Tibial artery (tissue), 4 donors: ENCODE results near the gene JPH4.

ENCODE experiments used
- DNase-seq, 2 donors: peaks; one replicate each; pipeline ENCODE4 v3.0.0-alpha.2; 2019
- H3K27ac ChIP-seq, 2 donors: fragments of 200-600 bp; sonication (generic) in 1 of 2; 1 replicate in 1 of 2; 2 replicates in 1 of 2; pipeline ENCODE4 v1.5.1; 2018 to 2019; ENCODE audit warnings: mild to moderate bottlenecking in 1 of 2
- H3K27me3 ChIP-seq, 2 donors: fragments of 200-600 bp; sonication (generic) in 1 of 2; one replicate each; pipeline versions ENCODE4 v1.5.1 to v1.6.0; 2016 to 2019
- H3K36me3 ChIP-seq, 3 donors: fragments of 200-600 bp; sonication (generic) in 2 of 3; one replicate each; pipeline ENCODE4 v1.5.1; 2016 to 2019; ENCODE audit warnings: mild to moderate bottlenecking in 2 of 3
- H3K4me1 ChIP-seq, 4 donors: fragments of 200-600 bp; sonication (generic) in 2 of 4; 1 replicate in 3 of 4; 2 replicates in 1 of 4; pipeline ENCODE4 v1.5.1; 2016 to 2019
- H3K4me3 ChIP-seq, 2 donors: fragments of 200-600 bp; sonication (generic) in 1 of 2; 1 replicate in 1 of 2; 2 replicates in 1 of 2; pipeline ENCODE4 v1.5.1; 2018 to 2019; ENCODE audit warnings: mild to moderate bottlenecking in 2 of 2
- H3K9me3 ChIP-seq, 3 donors: fragments of 200-600 bp; sonication (generic) in 1 of 3; one replicate each; pipeline ENCODE4 v1.5.1; 2016 to 2019
- CTCF ChIP-seq, 2 experiments: fragments of 200-600 bp in 1 of 2; fragments of 450-650 bp in 1 of 2; IDR thresholded peaks; one replicate each; pipeline ENCODE4 v1.5.1; 2017 to 2019; ENCODE audit warnings: antibody characterized with exemption in 2 of 2, mild to moderate bottlenecking in 1 of 2, moderate library complexity in 1 of 2
- intact Hi-C: fragments of 100-400 bp; cut with DNase I; formaldehyde crosslinking; loops from one replicate; pipeline ENCODE4 v1.15.0; 2023; ENCODE audit warnings: low total_unique reads

JPH4 gene

DNA sequence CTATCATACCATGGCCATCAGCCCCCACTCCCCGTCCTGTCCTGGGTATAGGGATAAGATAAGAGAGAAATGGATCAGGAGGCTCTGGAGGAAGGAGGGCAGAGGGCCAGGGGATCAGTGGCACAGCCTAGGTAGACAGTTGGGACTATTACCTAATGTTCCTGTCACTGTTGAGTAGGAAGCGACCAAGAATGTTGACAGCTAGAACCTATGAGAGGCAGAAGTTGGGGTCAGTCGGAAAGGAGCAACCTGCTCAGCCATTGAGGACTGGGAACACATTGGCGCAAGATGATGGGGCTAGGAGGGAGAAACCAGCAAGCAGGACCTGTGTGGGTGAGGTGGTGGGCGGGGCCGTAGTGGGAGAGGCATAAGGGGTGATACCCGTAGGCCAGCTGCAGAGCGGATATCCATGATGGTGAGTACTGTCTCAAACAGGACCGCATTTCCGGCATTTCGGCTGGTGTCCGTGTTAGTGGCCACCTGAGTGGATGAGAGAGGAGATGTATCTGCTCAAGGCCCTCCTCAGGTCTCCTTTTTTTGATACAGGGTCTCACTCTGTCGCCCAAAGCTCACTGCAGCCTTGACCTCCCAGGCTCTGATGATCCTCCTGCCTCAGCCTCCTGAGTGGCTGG lies 14.3 kb downstream of the JPH4 start:
- Histone ChIP-seq H3K27ac (no peak overlapping the region), H3K36me3 (peaks cover 0 to 57% (median 0%) of the 10 kb centered on the region in 3 donors), H3K4me3 (no peak overlapping the region), H3K9me3 (no peaks in the 10 kb centered on the region), H3K4me1 (peaks cover 0 to 19% (median 7%) of the 10 kb centered on the region in 4 donors), H3K27me3 (peaks cover 0 to 6% of the 10 kb centered on the region in 2 donors)
- intact Hi-C loops: no loop called here
- no peak for DNase-seq
- no peak for TF ChIP-seq CTCF (IDR thresholded peaks at IDR 0.05)

- intact Hi-C loops: loop anchor here (2.0 kb wide), 1 partner anchor 87 kb away; no protein-coding TSS in a partner anchor
- Histone ChIP-seq H3K36me3 (peaks cover 0 to 63% (median 0%) of the 10 kb centered on the region in 3 donors), H3K27ac (no peak overlapping the region), H3K27me3 (peaks cover 0 to 6% of the 10 kb centered on the region in 2 donors), H3K4me1 (peaks cover 0 to 19% (median 7%) of the 10 kb centered on the region in 4 donors), H3K9me3 (no peaks in the 10 kb centered on the region), H3K4me3 (no peak overlapping the region)
- DNase-seq: no peak
- no peak for TF ChIP-seq CTCF (IDR thresholded peaks at IDR 0.05)
Measured at GRCh38 chr14:23563473-23564180, 15.0 kb downstream of the JPH4 start.

- H3K36me3 ChIP-seq: peaks cover 0 to 70% (median 0%) of the 10 kb centered on the region in 3 donors
- no peak for DNase-seq
- H3K27ac ChIP-seq: no peak overlapping the region
Measured at GRCh38 chr14:23562822-23563472, 15.6 kb downstream of the JPH4 start.

DNA sequence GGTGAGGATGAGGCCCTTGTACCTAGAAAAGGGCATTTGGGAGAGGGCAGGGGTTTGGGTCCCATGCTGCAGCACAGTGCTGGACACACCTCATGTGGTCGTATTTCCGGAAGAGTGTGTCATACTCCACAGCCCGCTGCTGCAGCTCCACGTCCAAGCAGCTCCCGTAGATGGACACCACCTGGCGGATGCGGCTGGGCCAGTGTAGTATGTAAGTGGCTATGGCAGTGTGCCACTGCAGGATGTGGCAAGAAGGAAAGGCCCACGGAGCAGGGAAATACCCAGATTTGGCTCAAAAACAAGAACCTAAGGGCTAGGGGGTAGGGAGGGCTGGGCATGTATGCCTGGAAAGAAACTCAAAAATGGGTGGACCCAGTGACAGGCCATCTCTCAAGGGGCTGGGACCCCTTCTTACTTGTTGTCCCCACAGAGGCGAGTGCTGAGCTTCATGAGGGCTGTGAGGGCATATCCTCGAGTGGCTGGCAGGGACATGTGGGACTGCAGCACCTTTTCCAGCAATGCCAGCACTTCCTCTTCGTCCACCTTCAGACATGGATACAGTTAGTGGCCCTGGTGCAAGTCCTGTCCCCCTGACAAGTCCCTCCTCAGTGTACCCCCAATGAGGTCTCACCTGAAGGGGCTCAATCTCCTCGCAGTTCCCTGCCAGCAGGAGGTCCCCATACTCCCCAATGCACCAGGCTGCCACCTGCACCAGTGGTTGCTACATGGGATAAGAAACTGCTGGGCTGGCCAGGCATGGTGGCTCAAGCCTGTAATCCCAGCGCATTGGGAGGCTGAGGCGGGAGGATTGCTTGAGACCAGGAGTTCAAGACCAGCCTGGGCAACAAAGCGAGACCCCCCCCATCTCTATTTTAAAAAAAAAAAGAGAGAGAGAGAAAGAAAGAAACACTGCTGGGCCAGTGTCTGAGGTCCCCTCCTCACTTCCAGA lies 16.4 kb downstream of the JPH4 start:
- Histone ChIP-seq H3K36me3 (peaks cover 0 to 72% (median 0%) of the 10 kb centered on the region in 3 donors), H3K27ac (no peak overlapping the region), H3K4me1 (peaks cover 0 to 23% (median 12%) of the 10 kb centered on the region in 4 donors), H3K4me3 (no peak overlapping the region), H3K27me3 (peaks cover 0 to 6% of the 10 kb centered on the region in 2 donors), H3K9me3 (no peaks in the 10 kb centered on the region)
- intact Hi-C loops: loop anchor here (2.0 kb wide), 1 partner anchor 85 kb away; no protein-coding TSS in a partner anchor
- no peak for TF ChIP-seq CTCF (IDR thresholded peaks at IDR 0.05)
- no peak for DNase-seq

More at GRCh38 chr14:23562822-23563472, 15.6 kb downstream of the JPH4 start:
- H3K4me3 ChIP-seq: no peak overlapping the region
- H3K9me3 ChIP-seq: no peaks in the 10 kb centered on the region
- H3K4me1 ChIP-seq: peaks cover 0 to 20% (median 8%) of the 10 kb centered on the region in 4 donors
- intact Hi-C loops: loop anchor here (2.0 kb wide), 1 partner anchor 86 kb away; no protein-coding TSS in a partner anchor
- peak; percentile 73 to 95 for TF ChIP-seq CTCF (IDR thresholded peaks at IDR 0.05)
- H3K27me3 ChIP-seq: peaks cover 0 to 6% of the 10 kb centered on the region in 2 donors

DNA sequence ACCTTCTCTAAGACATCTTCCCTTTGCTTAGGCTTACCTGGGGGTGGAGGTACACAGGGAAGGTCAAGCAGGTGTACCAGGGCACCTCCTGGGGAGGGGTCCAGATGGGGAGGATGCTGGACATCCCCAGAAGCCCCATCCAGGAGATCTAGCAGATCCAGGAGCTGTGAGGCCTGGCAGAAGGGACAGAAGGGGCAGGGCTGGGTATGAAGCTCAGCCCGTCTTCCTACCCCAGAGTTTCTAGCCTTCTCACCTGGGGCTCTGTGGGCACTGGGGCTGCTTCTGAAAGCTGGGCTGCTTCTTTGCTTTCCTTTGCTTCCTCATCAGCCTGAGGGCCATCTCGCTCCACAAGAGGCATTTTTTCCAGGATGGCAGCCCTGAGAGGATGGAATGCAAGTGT lies 17.3 kb downstream of the JPH4 start:
- no peak for DNase-seq
- no peak overlapping the region for H3K27ac ChIP-seq
- peaks cover 0 to 72% (median 0%) of the 10 kb centered on the region in 3 donors for H3K36me3 ChIP-seq
- intact Hi-C loops: no loop called here
- peaks cover 0 to 5% of the 10 kb centered on the region in 2 donors for H3K27me3 ChIP-seq
- H3K4me1 ChIP-seq: peaks cover 0 to 23% (median 16%) of the 10 kb centered on the region in 4 donors
- no peak for TF ChIP-seq CTCF (IDR thresholded peaks at IDR 0.05)
- no peak overlapping the region for H3K4me3 ChIP-seq
- no peaks in the 10 kb centered on the region for H3K9me3 ChIP-seq
